PC-9 (cell line): Measurements from ENCODE around the gene GBE1. TPM values are rescaled to one million over a fixed set of nuclear protein-coding genes. Genes with fewer than 3 reads are reported as not detected.

Source experiments
- BruUV-seq: library from RNA; stranded (reverse); fragments of 400-500 nt; replicated peaks from 2 replicates; lab custom pipeline; 2021; lab: Mats Ljungman, UMichigan
- CTCF ChIA-PET: fragments of 300-600 bp; sonication (Branson Sonifier 250); formaldehyde crosslinking; loops from one replicate; lab custom pipeline; 2022; ENCODE audit warnings: antibody characterized with exemption; lab: Charles Lee
- POLR2A ChIA-PET: fragments of 300-600 bp; sonication (Branson Sonifier 250); formaldehyde crosslinking; loops from one replicate; lab custom pipeline; 2022; ENCODE audit warnings: antibody characterized with exemption; ENCODE audit not compliant: unreplicated experiment; lab: Charles Lee
- DNase-seq, 2 experiments: peaks; one replicate each; pipeline versions ENCODE4 v3.0.0 to v3.0.0-alpha.2; 2015 to 2022; ENCODE audit warnings: mixed read lengths in 1 of 2
- H2AFZ ChIP-seq: fragments of 200-600 bp; sonication (generic); 2 replicates; pipeline ENCODE4 v1.8.1; 2017; ENCODE audit warnings: antibody characterized with exemption
- H3F3A ChIP-seq: fragments of 200-600 bp; sonication (generic); 2 replicates; pipeline ENCODE4 v1.8.1; 2017; ENCODE audit warnings: antibody characterized with exemption, mild to moderate bottlenecking, low read depth; ENCODE audit not compliant: insufficient read depth
- H3K27ac ChIP-seq: fragments of 200-600 bp; sonication (generic); 2 replicates; pipeline ENCODE4 v1.6.1; 2016; ENCODE audit warnings: mixed run types
- H3K27me3 ChIP-seq: fragments of 200-600 bp; sonication (generic); 2 replicates; pipeline ENCODE4 v1.6.1; 2016; ENCODE audit warnings: low read depth, mixed run types; ENCODE audit not compliant: insufficient read depth
- H3K36me3 ChIP-seq: fragments of 200-600 bp; sonication (generic); 2 replicates; pipeline ENCODE4 v1.6.1; 2016; ENCODE audit warnings: low read depth, mixed run types
- H3K4me1 ChIP-seq: fragments of 200-600 bp; sonication (generic); replicated peaks from 2 replicates; pipeline ENCODE4 v1.6.1; 2016; ENCODE audit warnings: mixed run types; ENCODE audit not compliant: insufficient read depth
- H3K4me2 ChIP-seq: fragments of 200-600 bp; sonication (generic); 2 replicates; pipeline ENCODE4 v1.6.1; 2017; ENCODE audit warnings: mixed run types
- H3K4me3 ChIP-seq: fragments of 200-600 bp; sonication (generic); 2 replicates; pipeline ENCODE4 v1.6.1; 2016; ENCODE audit warnings: mixed run types
- H3K79me2 ChIP-seq: fragments of 200-600 bp; sonication (generic); 2 replicates; pipeline ENCODE4 v1.6.1; 2017; ENCODE audit warnings: low read depth, mixed run types
- H3K9me2 ChIP-seq: fragments of 200-600 bp; sonication (generic); 2 replicates; pipeline ENCODE4 v1.8.1; 2017; ENCODE audit warnings: mild to moderate bottlenecking; ENCODE audit not compliant: insufficient read depth
- H3K9me3 ChIP-seq: fragments of 200-600 bp; sonication (generic); 2 replicates; pipeline ENCODE4 v1.8.1; 2016; ENCODE audit warnings: low read depth; ENCODE audit not compliant: insufficient read depth
- H4K20me1 ChIP-seq: fragments of 200-600 bp; sonication (generic); 2 replicates; pipeline ENCODE4 v1.8.1; 2017; ENCODE audit not compliant: insufficient read depth
- EZH2 ChIP-seq: fragments of 200-600 bp; sonication (generic); IDR thresholded peaks from 2 replicates; pipeline ENCODE4 v1.8.0; 2017; ENCODE audit warnings: antibody characterized with exemption, low read depth
- intact Hi-C: fragments of 100-400 bp; cut with micrococcal nuclease; formaldehyde crosslinking; loops from one replicate; pipeline ENCODE4 v1.10.0; 2022; ENCODE audit not compliant: unreplicated experiment
- total RNA-seq: library from RNA; stranded (reverse); gene quantifications from 2 replicates; pipeline ENCODE4 v1.2.3, GENCODE V29; 2021
- TF ChIP-seq, protein P1 (sequence below): fragments of 200-600 bp; sonication (generic); conservative IDR thresholded peaks from 2 replicates; pipeline ENCODE4 v1.6.1; 2017; ENCODE audit warnings: mixed run types, antibody characterized with exemption, mild to moderate bottlenecking, moderate library complexity

The GBE1 gene
- total RNA-seq, 1 experiment from 2014 or later, result 31.2 TPM

DNA sequence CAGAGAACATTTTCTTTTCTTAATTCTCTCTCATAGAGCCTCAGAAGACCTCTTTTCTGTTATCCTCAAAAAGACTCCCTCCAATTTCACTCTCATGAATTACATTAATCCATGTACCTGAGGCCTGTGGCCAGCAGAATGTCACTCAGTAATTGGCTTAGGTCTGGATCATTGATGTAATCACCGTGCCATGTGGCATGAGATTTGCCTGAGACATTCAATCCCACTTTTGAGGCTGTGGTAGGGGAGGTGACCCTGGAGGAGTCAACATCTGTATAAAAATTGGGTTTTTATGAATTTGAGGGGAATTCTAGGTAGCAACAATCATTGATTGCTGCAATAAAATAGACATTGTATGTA, 295.3 kb downstream of the GBE1 start:
- Histone ChIP-seq H3F3A (no peaks in the 10 kb centered on the region), H3K9me2 (no peaks in the 10 kb centered on the region), H3K79me2 (no peaks in the 10 kb centered on the region), H3K36me3 (no peaks in the 10 kb centered on the region), H3K4me2 (no peak overlapping the region), H3K4me3 (no peak overlapping the region), H2AFZ (no peak overlapping the region), H3K4me1 (no peaks in the 10 kb centered on the region), H4K20me1 (no peaks in the 10 kb centered on the region), H3K9me3 (no peaks in the 10 kb centered on the region), H3K27ac (no peak overlapping the region), H3K27me3 (no peaks in the 10 kb centered on the region)
- TF ChIP-seq, protein P1, sequence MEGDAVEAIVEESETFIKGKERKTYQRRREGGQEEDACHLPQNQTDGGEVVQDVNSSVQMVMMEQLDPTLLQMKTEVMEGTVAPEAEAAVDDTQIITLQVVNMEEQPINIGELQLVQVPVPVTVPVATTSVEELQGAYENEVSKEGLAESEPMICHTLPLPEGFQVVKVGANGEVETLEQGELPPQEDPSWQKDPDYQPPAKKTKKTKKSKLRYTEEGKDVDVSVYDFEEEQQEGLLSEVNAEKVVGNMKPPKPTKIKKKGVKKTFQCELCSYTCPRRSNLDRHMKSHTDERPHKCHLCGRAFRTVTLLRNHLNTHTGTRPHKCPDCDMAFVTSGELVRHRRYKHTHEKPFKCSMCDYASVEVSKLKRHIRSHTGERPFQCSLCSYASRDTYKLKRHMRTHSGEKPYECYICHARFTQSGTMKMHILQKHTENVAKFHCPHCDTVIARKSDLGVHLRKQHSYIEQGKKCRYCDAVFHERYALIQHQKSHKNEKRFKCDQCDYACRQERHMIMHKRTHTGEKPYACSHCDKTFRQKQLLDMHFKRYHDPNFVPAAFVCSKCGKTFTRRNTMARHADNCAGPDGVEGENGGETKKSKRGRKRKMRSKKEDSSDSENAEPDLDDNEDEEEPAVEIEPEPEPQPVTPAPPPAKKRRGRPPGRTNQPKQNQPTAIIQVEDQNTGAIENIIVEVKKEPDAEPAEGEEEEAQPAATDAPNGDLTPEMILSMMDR, result no peak
- no peak for TF ChIP-seq EZH2
- POLR2A ChIA-PET, result no interaction called here
- BruUV-seq, result no TSS peak
- no peak for DNase-seq
- intact Hi-C loops, result no loop called here
- CTCF ChIA-PET, result no interaction called here

GRCh38 chr3:81465510-81466200, 295.8 kb downstream of the GBE1 start:
- H3K36me3 ChIP-seq, result no peaks in the 10 kb centered on the region
- H3K9me3 ChIP-seq, result no peaks in the 10 kb centered on the region
- intact Hi-C loops, result no loop called here
- POLR2A ChIA-PET, result no interaction called here
- no peaks in the 10 kb centered on the region for H3F3A ChIP-seq
- no peak overlapping the region for H3K4me2 ChIP-seq
- no peak overlapping the region for H3K4me3 ChIP-seq
- no peaks in the 10 kb centered on the region for H3K4me1 ChIP-seq
- BruUV-seq, result no TSS peak
- H3K79me2 ChIP-seq, result no peaks in the 10 kb centered on the region
- no peaks in the 10 kb centered on the region for H3K27me3 ChIP-seq
- H4K20me1 ChIP-seq, result no peaks in the 10 kb centered on the region
- TF ChIP-seq, protein P1, result no peak
- H3K9me2 ChIP-seq, result no peaks in the 10 kb centered on the region
- H3K27ac ChIP-seq, result no peak overlapping the region
- CTCF ChIA-PET, result no interaction called here
- H2AFZ ChIP-seq, result no peak overlapping the region
- DNase-seq, result no peak

DNA sequence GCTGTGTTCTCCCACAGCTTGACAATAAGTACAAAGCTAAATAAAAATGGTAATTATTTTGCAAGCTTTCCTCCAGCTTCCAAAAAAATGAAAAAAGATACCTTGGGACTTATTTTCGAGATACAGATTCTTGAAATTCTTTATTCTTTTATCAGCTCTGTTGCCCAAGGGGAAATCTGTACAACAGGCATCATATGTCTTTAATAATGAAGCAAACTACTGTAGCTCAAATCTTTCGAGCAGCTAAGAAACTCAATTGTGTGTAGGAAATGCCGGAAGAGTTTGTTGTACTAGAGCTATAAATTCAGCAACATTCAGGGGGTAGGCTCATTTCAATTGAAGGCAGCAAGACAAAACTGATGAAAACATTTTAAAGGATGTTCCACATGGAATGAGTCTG, 297.7 kb downstream of the GBE1 start:
- H3K36me3 ChIP-seq, result no peaks in the 10 kb centered on the region
- H3K27ac ChIP-seq, result no peak overlapping the region
- intact Hi-C loops, result no loop called here
- H3K27me3 ChIP-seq, result no peaks in the 10 kb centered on the region
- no peaks in the 10 kb centered on the region for H3K9me2 ChIP-seq
- H2AFZ ChIP-seq, result no peak overlapping the region
- no peaks in the 10 kb centered on the region for H3K4me1 ChIP-seq
- no peak overlapping the region for H3K4me2 ChIP-seq
- CTCF ChIA-PET, result no interaction called here
- TF ChIP-seq, protein P1, result no peak
- TF ChIP-seq EZH2, result no peak
- POLR2A ChIA-PET, result no interaction called here
- H3K9me3 ChIP-seq, result no peaks in the 10 kb centered on the region
- no peak for DNase-seq
- H4K20me1 ChIP-seq, result no peaks in the 10 kb centered on the region
- no peaks in the 10 kb centered on the region for H3K79me2 ChIP-seq
- H3K4me3 ChIP-seq, result no peak overlapping the region
- H3F3A ChIP-seq, result no peaks in the 10 kb centered on the region
- BruUV-seq, result no TSS peak
